ENCODE data around the gene PPP2R5A. TPM values are rescaled to one million over a fixed set of nuclear protein-coding genes. Genes with fewer than 3 reads are reported as not detected.

Gene PPP2R5A
- total RNA-seq (51.7 and 70.4 TPM in 2 replicates), polyA plus RNA-seq (65.0 and 67.4 TPM in 2 replicates)

DNA sequence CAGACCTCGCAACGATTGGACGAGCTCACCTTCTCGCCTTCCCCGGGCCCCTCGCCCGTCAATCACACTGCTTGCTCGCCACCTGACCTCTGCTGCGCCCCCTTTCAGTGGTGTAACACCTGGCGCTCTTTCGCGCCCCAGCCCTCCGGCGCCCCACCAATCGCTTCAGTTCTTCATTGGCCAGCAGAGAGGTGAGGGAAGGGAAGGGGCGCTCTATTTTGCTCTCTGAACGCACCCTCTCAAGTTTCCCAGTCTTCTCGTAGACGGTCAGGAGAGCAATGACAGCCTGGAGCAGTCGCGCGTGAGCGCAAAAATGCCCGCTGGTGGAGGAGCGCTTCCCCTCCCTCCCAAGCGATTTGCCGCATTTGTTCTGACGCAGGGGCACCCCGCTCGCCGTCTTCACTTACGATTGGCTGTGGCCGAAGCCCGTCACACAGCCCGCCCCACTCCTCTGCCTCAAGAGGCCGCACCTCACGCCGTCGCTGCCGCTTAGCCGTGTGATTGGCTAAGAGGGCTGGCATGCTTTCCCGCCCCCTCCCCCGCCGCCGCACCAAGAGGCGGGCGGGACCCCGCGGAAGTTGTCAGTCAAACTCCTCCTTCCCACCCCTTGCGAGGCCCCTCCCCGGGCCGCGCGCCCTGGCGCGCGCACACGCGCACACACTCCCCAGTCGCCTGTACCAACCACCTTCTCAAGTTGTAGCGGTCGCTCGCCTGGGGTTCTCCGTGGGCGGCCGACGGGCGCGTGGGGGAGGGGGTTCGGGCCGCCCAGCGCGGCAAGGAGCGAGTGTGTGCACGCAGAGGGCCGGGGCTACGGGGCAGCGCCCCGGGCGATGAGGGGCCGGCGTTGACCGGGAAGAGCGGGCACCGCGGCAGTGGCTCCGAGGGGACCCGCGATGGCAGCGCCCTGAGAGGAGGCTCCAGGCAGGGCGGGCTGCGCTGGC is at the start of gene PPP2R5A:
Gene PPP2R5A (plus strand): TSS at position 667 of the 941 bp plus-strand sequence. CDS start 701 bp downstream, outside the sequence.
- H3K4me1 ChIP-seq (ENCODE audit: low read depth) = peaks cover 26% of the 10 kb centered on the region
- no peaks in the 10 kb centered on the region for H3K27me3 ChIP-seq
- peak; percentile 99 to 100 for DNase-seq (ENCODE audit: low read depth in 1 of 2, low spot score in 1 of 2)
- no peaks in the 10 kb centered on the region for H3K36me3 ChIP-seq
- no peaks in the 10 kb centered on the region for H3K9me3 ChIP-seq (ENCODE audit: low read depth)
- H3K4me3 ChIP-seq = peak within 1 kb of the TSS; percentile 63
- peak within 1 kb of the TSS; percentile 92 for H3K27ac ChIP-seq
- TF ChIP-seq, protein P1, sequence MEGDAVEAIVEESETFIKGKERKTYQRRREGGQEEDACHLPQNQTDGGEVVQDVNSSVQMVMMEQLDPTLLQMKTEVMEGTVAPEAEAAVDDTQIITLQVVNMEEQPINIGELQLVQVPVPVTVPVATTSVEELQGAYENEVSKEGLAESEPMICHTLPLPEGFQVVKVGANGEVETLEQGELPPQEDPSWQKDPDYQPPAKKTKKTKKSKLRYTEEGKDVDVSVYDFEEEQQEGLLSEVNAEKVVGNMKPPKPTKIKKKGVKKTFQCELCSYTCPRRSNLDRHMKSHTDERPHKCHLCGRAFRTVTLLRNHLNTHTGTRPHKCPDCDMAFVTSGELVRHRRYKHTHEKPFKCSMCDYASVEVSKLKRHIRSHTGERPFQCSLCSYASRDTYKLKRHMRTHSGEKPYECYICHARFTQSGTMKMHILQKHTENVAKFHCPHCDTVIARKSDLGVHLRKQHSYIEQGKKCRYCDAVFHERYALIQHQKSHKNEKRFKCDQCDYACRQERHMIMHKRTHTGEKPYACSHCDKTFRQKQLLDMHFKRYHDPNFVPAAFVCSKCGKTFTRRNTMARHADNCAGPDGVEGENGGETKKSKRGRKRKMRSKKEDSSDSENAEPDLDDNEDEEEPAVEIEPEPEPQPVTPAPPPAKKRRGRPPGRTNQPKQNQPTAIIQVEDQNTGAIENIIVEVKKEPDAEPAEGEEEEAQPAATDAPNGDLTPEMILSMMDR (IDR thresholded peaks at IDR 0.05; ENCODE audit: low read depth, low read length) = peak; percentile 12

DNA sequence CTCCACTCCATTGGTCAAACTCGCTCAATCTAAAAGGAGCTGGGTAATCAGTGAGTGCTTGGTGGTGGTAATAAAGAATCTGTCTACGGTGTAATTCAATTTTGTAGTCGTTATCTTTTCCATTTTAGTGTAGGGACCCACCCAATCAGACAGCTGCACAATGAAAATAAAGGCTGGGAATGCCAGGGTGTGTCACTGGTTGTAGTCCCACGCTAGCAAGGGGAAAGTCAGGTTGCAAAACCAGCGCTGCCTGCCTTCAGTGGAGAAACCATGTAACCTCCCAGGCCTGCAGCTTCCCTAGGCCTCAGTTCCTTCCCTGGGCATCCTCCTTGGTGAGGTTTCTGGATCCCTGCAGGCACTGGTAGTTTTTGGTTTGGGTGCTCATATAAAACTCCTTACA is 49.4 kb upstream of the PPP2R5A start:
- no peak for DNase-seq (ENCODE audit: low read depth in 1 of 2, low spot score in 1 of 2)
- Histone ChIP-seq H3K27me3 (no peaks in the 10 kb centered on the region), H3K9me3 (ENCODE audit: low read depth) (no peaks in the 10 kb centered on the region), H3K4me3 (no peak overlapping the region), H3K36me3 (no peaks in the 10 kb centered on the region), H3K4me1 (ENCODE audit: low read depth) (peaks cover 49% of the 10 kb centered on the region), H3K27ac (peak overlapping the region; percentile 85)
- TF ChIP-seq, protein P1 (IDR thresholded peaks at IDR 0.05; ENCODE audit: low read depth, low read length) = no peak

DNA sequence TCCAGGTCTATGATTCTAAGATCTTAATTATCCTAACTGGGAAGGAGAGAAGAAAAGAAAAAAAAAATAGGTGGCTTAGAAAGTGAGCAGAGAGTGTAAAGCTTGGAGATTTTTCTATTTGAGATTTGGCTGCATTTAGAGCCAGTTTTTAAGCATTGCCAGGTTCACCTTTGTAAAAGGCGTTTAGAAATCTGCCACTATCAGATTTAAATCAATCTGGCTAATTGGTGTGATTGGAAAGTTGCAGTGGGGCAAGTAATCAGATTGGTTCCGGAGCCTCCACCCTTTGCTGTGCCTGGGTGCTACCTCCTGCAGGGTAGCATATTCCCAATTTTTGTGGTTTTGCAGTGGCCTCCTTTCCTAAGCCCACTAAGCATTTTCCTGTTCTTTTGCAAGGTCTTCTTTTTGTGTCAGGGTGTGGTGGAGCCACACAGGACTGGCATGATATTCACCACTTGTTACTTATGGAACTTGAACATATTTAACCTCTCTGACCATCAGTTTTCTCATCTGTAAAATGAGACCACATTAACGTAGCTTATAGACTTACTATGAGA is 48.5 kb upstream of the PPP2R5A start:
- TF ChIP-seq, protein P1 (IDR thresholded peaks at IDR 0.05; ENCODE audit: low read depth, low read length) = no peak
- no peaks in the 10 kb centered on the region for H3K36me3 ChIP-seq
- no peak overlapping the region for H3K4me3 ChIP-seq
- H3K4me1 ChIP-seq (ENCODE audit: low read depth) = peaks cover 49% of the 10 kb centered on the region
- no peaks in the 10 kb centered on the region for H3K27me3 ChIP-seq
- peak overlapping the region; percentile 85 for H3K27ac ChIP-seq
- DNase-seq (ENCODE audit: low read depth in 1 of 2, low spot score in 1 of 2) = no peak
- no peaks in the 10 kb centered on the region for H3K9me3 ChIP-seq (ENCODE audit: low read depth)

DNA sequence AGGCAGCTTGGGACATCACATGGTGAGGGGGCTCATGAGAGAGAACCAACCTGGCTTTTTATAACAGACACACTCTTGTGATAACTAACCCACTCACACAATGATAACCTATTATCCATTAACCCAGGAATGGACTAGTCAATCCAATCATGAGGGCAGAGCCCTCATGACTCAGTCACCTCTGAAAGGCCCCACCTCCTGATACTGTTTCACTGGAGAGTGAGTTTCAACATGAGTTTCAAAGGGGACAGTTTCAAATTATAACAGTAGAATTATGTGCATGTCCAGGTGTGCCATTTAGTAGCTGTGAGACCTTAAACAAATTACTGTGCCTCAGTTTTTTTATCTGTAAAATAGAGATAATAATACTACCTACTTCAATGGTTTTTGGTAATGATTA is 47.6 kb upstream of the PPP2R5A start:
- Histone ChIP-seq H3K27me3 (no peaks in the 10 kb centered on the region), H3K27ac (no peak overlapping the region), H3K36me3 (no peaks in the 10 kb centered on the region), H3K9me3 (ENCODE audit: low read depth) (no peaks in the 10 kb centered on the region), H3K4me3 (no peak overlapping the region), H3K4me1 (ENCODE audit: low read depth) (peaks cover 53% of the 10 kb centered on the region)
- no peak for DNase-seq (ENCODE audit: low read depth in 1 of 2, low spot score in 1 of 2)
- TF ChIP-seq, protein P1 (IDR thresholded peaks at IDR 0.05; ENCODE audit: low read depth, low read length) = no peak

DNA sequence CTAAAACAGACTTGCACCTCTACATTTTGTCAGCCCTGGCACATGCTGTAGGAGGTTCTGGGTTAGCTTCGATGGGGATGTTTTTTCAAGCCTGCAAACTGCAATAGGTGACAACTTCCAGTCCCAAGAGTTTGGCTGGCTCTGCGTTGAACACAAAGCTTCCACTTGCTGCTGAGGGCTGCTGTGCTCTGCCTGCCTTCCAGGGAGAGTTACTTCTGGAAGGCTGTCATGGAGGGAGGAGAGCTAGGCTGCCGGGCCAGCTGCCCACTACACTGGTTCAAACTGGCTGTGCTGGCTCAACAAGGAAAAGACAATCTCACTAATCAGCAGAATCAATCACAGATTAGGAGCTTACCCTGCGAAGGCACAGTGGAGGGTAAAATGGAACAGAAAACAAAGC is 46.7 kb upstream of the PPP2R5A start:
- no peaks in the 10 kb centered on the region for H3K36me3 ChIP-seq

More for the DNA sequence above, 46.7 kb upstream of the PPP2R5A start:
- no peak overlapping the region for H3K4me3 ChIP-seq
- H3K27ac ChIP-seq = peak overlapping the region; percentile 45
- H3K9me3 ChIP-seq (ENCODE audit: low read depth) = no peaks in the 10 kb centered on the region
- TF ChIP-seq, protein P1 (IDR thresholded peaks at IDR 0.05; ENCODE audit: low read depth, low read length) = no peak
- DNase-seq (ENCODE audit: low read depth in 1 of 2, low spot score in 1 of 2) = no peak
- no peaks in the 10 kb centered on the region for H3K27me3 ChIP-seq
- H3K4me1 ChIP-seq (ENCODE audit: low read depth) = peaks cover 49% of the 10 kb centered on the region

Data from cardiac muscle cell (in vitro differentiated cells and primary cell).